GM12873 (cell line): ENCODE data around the gene DLGAP1.

ENCODE experiments used
- TF ChIP-seq, protein P1 (sequence below): IDR thresholded peaks from 2 replicates; pipeline ENCODE4 v1.5.1; 2012; ENCODE audit warnings: low read depth, mild to moderate bottlenecking, moderate library complexity, low read length, control low read depth; ENCODE audit not compliant: insufficient read depth; ENCODE audit errors: missing control alignments

The DLGAP1 gene

DNA sequence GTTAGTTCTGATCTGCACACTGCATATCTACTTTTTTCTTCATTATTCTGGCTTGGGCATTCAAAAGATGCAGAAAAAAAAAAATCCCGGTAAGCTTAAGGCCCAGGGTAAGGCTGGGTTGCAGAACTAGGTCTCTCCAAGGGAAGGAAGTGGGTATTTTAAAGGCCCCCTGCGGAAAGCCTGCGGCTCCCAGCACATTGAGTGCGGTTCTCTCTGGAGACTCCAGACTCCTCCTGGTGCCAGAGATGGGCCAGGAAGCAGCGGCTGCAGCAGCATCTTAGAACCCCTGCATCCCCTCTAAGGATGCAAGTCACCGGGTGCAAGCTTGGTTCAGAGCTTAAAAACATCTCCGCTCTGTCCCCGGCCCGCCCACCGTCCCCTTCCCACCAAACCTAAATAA is 955.6 kb downstream of the DLGAP1 start:
- TF ChIP-seq, protein P1, sequence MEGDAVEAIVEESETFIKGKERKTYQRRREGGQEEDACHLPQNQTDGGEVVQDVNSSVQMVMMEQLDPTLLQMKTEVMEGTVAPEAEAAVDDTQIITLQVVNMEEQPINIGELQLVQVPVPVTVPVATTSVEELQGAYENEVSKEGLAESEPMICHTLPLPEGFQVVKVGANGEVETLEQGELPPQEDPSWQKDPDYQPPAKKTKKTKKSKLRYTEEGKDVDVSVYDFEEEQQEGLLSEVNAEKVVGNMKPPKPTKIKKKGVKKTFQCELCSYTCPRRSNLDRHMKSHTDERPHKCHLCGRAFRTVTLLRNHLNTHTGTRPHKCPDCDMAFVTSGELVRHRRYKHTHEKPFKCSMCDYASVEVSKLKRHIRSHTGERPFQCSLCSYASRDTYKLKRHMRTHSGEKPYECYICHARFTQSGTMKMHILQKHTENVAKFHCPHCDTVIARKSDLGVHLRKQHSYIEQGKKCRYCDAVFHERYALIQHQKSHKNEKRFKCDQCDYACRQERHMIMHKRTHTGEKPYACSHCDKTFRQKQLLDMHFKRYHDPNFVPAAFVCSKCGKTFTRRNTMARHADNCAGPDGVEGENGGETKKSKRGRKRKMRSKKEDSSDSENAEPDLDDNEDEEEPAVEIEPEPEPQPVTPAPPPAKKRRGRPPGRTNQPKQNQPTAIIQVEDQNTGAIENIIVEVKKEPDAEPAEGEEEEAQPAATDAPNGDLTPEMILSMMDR, result no peak

DNA sequence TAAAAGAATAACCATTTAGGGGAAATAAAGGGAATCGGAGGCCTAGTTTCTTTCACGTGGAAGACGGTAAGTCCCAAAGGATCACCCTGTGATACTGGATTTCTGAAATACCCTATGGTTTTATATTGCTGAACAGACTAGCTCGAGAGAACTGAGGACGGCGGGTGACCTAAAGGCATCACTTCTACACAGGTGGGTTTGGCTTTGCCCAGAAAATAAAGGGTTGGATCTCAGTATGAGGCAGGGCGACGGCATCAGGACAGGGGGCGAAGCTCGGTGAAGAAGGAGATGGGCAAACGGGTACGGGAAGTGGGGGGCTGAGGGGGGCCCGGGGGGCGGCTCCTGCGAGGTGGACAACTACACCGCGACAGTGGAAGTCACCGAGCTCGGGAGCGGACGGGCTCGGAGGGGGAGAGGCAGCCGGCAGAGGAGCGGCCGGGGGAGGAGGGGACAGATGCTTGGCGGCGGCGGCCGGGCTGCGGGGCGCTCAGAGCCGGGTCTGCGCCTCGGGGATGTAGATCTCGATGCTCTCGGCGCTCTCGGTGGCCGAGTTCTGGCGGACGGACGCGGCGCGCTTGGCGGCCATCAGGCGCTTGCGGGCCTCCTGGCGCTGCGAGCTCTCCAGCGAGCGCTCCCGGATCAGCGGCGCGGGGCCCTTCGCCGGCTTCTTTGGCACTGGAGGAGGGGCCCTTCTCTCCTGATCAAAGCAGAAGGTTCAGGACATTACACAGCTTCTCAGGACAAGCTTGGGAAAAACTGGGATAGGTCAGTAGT is 956.2 kb downstream of the DLGAP1 start:
- TF ChIP-seq, protein P1, result no peak

DNA sequence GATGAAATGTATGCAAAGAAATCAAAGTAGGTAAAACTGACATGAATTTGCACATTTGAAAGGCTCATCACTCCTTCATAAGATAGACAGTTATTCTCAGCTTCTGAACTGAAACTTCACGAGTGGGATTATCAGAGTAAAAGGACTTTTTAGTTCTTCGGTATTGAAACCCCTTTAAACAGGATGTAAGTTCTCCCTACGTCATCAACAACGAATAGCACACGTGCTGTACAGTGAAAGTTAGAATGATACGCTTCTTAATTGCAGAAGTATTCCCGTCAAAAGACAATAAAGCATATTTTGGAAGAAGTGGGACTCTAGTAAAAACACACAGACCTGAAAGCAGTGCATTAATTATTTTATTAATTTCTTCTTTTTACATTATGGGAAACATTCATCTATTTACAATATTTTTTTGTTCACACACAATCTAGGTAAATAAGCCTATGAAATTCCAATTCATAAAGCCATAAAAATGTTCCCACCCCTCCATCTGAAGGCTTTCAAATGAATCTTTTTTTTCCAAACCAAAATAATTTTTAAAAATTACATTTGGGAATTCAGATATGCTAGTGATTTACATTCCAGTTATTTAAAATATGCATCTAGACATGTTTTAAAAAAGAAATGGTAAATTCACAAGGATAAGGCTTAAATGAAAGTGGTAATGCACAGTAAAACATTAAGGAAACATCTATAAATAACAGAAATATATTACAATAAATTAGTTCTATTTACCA is 959.2 kb downstream of the DLGAP1 start:
- TF ChIP-seq, protein P1, result no peak

DNA sequence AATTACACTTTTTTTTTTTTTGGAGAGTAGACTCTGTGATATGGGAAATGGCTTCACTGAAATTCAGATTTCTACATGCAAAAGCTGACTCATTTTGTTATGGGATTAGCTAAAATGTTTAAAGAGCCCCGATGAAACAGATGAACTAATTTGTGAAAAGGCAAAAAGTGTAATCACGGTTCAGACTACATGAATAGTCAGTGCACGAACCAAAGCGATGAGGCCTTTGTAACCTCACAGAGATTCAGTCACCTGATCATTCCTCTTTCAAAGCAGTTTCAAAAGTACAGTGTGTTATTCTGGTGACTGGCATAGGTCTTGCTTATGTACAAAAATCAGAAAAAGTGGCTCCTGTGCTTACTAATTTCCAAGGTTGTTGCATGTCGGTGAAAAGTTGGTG is 960.5 kb downstream of the DLGAP1 start:
- TF ChIP-seq, protein P1, result no peak

DNA sequence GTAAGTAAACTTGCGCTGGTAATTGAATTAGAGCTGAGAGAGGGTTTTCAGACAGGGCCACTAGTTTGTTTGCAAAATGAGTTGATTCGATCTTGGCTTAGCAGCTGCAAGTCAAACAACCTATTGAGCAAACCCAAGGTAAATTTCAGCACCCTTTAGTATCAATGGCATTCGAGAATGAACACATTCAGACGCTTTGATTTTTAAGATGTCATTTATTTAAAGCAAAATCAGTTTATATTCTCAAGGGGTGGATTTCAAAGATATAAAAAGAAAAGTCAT is 960.9 kb downstream of the DLGAP1 start:
- TF ChIP-seq, protein P1, result no peak

DNA sequence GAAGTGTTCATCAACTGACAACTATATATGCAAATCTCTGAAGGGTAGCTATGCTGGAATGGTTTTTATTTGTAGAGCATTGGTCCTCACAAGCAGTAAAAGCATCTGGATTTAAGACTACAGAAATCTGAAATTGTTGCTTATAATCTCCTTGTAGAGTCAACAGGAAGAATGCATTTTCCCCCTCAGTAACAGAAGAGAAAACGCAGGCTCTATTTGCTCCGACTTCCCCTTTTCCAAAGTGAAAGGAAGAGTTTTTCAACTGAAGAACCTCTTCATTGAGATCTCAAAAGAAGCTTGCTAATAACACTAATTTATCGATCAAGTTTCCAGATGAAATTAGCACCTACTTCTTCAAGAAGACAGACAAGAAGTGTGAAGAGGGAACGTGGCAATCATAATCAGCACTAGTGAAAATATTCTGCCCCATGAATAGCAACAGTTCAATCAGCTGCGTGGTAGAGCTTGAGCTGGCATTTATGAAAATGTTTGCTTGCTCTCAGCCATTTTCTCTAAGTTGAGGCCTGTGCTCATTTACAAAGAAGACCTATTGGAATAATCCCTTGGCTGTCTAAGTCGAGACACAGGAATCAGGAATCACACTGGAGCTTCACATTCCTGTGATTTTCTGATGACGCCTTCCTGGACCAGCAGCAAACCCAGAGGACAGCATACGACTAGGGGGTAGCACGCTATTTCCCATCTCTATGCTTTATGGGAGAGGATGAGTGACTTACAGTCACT is 961.4 kb downstream of the DLGAP1 start:
- TF ChIP-seq, protein P1, result no peak

DNA sequence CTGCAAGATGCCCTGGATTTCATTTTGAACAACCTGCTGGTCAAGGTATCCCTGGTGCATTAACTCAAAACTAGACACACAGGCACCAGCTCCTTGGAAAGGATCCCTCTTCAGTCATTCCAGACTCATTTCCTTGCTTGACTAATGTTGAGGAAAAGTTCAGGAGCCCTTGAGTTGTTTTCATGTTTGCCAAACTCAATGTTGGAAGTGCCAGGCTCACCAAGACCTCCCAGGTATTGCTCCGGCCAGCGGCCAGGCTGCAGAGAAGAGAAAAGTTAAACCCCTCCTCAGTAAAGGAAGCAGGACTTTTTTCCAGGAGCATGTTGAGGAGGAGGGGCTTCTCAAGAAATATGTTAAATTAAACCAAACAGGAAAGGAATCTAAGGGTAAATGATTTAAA is 962.4 kb downstream of the DLGAP1 start:
- TF ChIP-seq, protein P1, result no peak
